HEK293 (cell line): ENCODE measurements around the gene GGA3.

Source experiments
- IKZF3 ChIP-seq: fragments of 450-650 bp; IDR thresholded peaks from 2 replicates; pipeline ENCODE4 v1.5.0; 2018; ENCODE audit warnings: missing biosample characterization, mild to moderate bottlenecking, missing genetic modification characterization, moderate library complexity
- TF ChIP-seq, protein P1 (sequence below): fragments of 450-650 bp; formaldehyde crosslinking; IDR thresholded peaks from 2 replicates; pipeline ENCODE4 v1.5.1; 2016; ENCODE audit warnings: missing biosample characterization, missing genetic modification characterization
- TF ChIP-seq, protein P2 (sequence below): fragments of 450-650 bp; formaldehyde crosslinking; IDR thresholded peaks from 2 replicates; pipeline ENCODE4 v1.5.1; 2016; ENCODE audit warnings: missing biosample characterization, missing genetic modification characterization

DNA sequence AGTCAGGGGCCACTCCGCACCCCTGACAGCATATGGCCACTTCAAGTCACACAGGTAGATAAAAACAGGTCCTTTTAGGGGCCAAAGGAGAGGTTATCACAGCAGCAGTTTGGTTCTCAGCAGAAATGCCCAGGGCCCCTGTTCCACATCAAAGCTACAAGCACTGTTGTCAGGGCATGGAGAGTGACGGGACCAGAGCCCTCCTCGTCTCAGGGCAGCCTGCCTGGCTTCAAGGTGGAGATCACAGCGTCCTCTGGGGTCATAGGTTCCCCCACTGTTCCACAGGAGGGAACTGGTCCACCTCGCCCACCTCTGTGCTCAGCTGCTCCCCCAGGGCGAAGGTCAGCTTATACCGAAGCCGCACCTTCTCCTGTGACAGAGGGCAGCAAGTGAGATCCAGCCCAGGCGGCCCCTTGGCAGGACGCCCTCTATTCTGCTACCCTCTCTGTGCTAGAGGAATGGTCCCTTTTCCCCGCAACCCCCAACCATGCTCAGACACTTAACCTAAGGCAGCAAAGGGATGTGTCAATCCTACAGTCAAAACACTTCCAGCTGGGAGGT, 23.3 kb downstream of the GGA3 start:
- TF ChIP-seq, protein P1, sequence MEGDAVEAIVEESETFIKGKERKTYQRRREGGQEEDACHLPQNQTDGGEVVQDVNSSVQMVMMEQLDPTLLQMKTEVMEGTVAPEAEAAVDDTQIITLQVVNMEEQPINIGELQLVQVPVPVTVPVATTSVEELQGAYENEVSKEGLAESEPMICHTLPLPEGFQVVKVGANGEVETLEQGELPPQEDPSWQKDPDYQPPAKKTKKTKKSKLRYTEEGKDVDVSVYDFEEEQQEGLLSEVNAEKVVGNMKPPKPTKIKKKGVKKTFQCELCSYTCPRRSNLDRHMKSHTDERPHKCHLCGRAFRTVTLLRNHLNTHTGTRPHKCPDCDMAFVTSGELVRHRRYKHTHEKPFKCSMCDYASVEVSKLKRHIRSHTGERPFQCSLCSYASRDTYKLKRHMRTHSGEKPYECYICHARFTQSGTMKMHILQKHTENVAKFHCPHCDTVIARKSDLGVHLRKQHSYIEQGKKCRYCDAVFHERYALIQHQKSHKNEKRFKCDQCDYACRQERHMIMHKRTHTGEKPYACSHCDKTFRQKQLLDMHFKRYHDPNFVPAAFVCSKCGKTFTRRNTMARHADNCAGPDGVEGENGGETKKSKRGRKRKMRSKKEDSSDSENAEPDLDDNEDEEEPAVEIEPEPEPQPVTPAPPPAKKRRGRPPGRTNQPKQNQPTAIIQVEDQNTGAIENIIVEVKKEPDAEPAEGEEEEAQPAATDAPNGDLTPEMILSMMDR, result no peak
- no peak for TF ChIP-seq IKZF3 (tag by site-specific recombination)
- TF ChIP-seq, protein P2, sequence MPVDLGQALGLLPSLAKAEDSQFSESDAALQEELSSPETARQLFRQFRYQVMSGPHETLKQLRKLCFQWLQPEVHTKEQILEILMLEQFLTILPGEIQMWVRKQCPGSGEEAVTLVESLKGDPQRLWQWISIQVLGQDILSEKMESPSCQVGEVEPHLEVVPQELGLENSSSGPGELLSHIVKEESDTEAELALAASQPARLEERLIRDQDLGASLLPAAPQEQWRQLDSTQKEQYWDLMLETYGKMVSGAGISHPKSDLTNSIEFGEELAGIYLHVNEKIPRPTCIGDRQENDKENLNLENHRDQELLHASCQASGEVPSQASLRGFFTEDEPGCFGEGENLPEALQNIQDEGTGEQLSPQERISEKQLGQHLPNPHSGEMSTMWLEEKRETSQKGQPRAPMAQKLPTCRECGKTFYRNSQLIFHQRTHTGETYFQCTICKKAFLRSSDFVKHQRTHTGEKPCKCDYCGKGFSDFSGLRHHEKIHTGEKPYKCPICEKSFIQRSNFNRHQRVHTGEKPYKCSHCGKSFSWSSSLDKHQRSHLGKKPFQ, result no peak
